CD8-positive, alpha-beta memory T cell (primary cell): ENCODE data around the gene IRGC. TPM values are rescaled to one million over a fixed set of nuclear protein-coding genes. Genes with fewer than 3 reads are reported as not detected.
A peak's percentile ranks its signal among the peaks of the same experiment; 100 is the strongest.

ENCODE experiments used
- CTCF ChIA-PET: fragments of 350-600 bp; sonication (Branson Sonifier 250); formaldehyde crosslinking; loops from one replicate; lab custom pipeline; 2021; ENCODE audit warnings: antibody characterized with exemption; lab: Charles Lee
- POLR2A ChIA-PET: fragments of 350-600 bp; sonication (Branson Sonifier 250); formaldehyde crosslinking; loops from one replicate; lab custom pipeline; 2021; ENCODE audit warnings: antibody characterized with exemption; lab: Charles Lee
- DNase-seq, 5 donors: peaks; one replicate each; pipeline versions ENCODE4 v3.0.0 to v3.0.0-alpha.2; 2020 to 2022; ENCODE audit warnings: mixed read lengths in 1 of 5
- H3K27ac ChIP-seq: one replicate; pipeline ENCODE4 v1.7.0; 2013; ENCODE audit warnings: low read depth, mild to moderate bottlenecking, low read length, moderate library complexity
- H3K27me3 ChIP-seq: 2 replicates; pipeline ENCODE4 v1.7.0; 2013; ENCODE audit warnings: low read length, mild to moderate bottlenecking; ENCODE audit not compliant: insufficient read depth, poor library complexity, severe bottlenecking
- H3K36me3 ChIP-seq: 2 replicates; pipeline ENCODE4 v1.7.0; 2013; ENCODE audit warnings: mild to moderate bottlenecking, low read length, moderate library complexity; ENCODE audit not compliant: insufficient read depth
- H3K4me1 ChIP-seq: 2 replicates; pipeline ENCODE4 v1.7.0; 2013; ENCODE audit warnings: mild to moderate bottlenecking, low read length, moderate library complexity; ENCODE audit not compliant: insufficient read depth
- H3K4me3 ChIP-seq: 2 replicates; pipeline ENCODE4 v1.7.0; 2013; ENCODE audit warnings: mild to moderate bottlenecking, low read length
- H3K9me3 ChIP-seq: 2 replicates; pipeline ENCODE4 v1.7.0; 2013; ENCODE audit warnings: mild to moderate bottlenecking, low read length
- H3K27ac Mint-ChIP-seq, 8 donors: one replicate each; pipeline ENCODE4 v1.8.0; 2020 to 2021; ENCODE audit warnings: mixed read lengths in 8 of 8, mild to moderate bottlenecking in 6 of 8, inconsistent platforms in 3 of 8, moderate library complexity in 3 of 8
- H3K27me3 Mint-ChIP-seq, 2 donors: one replicate each; pipeline ENCODE4 v1.8.0; 2020 to 2021; ENCODE audit warnings: mixed read lengths in 2 of 2, mild to moderate bottlenecking in 1 of 2, moderate library complexity in 1 of 2
- H3K36me3 Mint-ChIP-seq, 3 donors: one replicate each; pipeline ENCODE4 v1.8.0; 2020 to 2021; ENCODE audit warnings: mixed read lengths in 3 of 3, inconsistent platforms in 1 of 3, mild to moderate bottlenecking in 1 of 3
- H3K4me1 Mint-ChIP-seq, 3 donors: one replicate each; pipeline ENCODE4 v1.8.0; 2020 to 2021; ENCODE audit warnings: mixed read lengths in 3 of 3, inconsistent platforms in 1 of 3, mild to moderate bottlenecking in 1 of 3
- H3K4me3 Mint-ChIP-seq, 7 donors: one replicate each; pipeline ENCODE4 v1.8.0; 2020 to 2021; ENCODE audit warnings: mixed read lengths in 7 of 7, mild to moderate bottlenecking in 6 of 7, moderate library complexity in 4 of 7, inconsistent platforms in 2 of 7
- H3K9me3 Mint-ChIP-seq, 5 donors: one replicate each; pipeline ENCODE4 v1.8.0; 2020 to 2022; ENCODE audit warnings: mixed read lengths in 5 of 5, mild to moderate bottlenecking in 3 of 5, moderate library complexity in 2 of 5, inconsistent platforms in 1 of 5
- polyA plus RNA-seq: library from polyadenylated mRNA; unstranded; fragments of 300-500 nt; fragmentation: Illumina TruSeq; gene quantifications from one replicate; pipeline ENCODE4 v1.2.3, GENCODE V29; 2021
- total RNA-seq, 2 experiments: library from RNA; stranded (reverse); gene quantifications; one replicate each; pipeline ENCODE4 v1.2.3, GENCODE V29; 2021

IRGC gene
- total and polyA plus RNA-seq, 3 experiments from 2014 or later: not detected

- ChIA-PET POLR2A (no interaction called here), CTCF (interaction anchor here (0.8 kb wide), 1 partner anchor 25 kb away, joined by 3 read pairs; the partner anchor contains the start of gene PLAUR)
- Histone ChIP-seq H3K27me3 (no peaks in the 10 kb centered on the region), H3K4me3 (no peak overlapping the region), H3K36me3 (no peaks in the 10 kb centered on the region), H3K27ac (no peak overlapping the region), H3K9me3 (peaks cover 4% of the 10 kb centered on the region), H3K4me1 (no peaks in the 10 kb centered on the region)
- Mint-ChIP-seq H3K9me3 (peaks cover 0 to 27% (median 23%) of the 10 kb centered on the region in 5 donors), H3K36me3 (peaks cover 0 to 19% (median 0%) of the 10 kb centered on the region in 3 donors), H3K4me3 (no peak overlapping the region), H3K4me1 (peaks cover 0 to 4% (median 3%) of the 10 kb centered on the region in 3 donors), H3K27me3 (peaks cover 9 to 43% of the 10 kb centered on the region in 2 donors), H3K27ac (no peak overlapping the region)
- no peak for DNase-seq
Measured at GRCh38 chr19:43694553-43694952, 21.3 kb upstream of the IRGC start.

GRCh38 chr19:43695985-43696704, 19.7 kb upstream of the IRGC start:
- Mint-ChIP-seq H3K9me3 (peaks cover 0 to 23% (median 15%) of the 10 kb centered on the region in 5 donors), H3K4me3 (no peak overlapping the region), H3K27me3 (peaks cover 7 to 44% of the 10 kb centered on the region in 2 donors), H3K4me1 (peaks cover 11 to 20% (median 12%) of the 10 kb centered on the region in 3 donors), H3K36me3 (peaks cover 0 to 12% (median under 1%) of the 10 kb centered on the region in 3 donors), H3K27ac (no peak overlapping the region)
- POLR2A ChIA-PET: no interaction called here
- no peak overlapping the region for H3K4me3 ChIP-seq
- DNase-seq: no peak
- H3K4me1 ChIP-seq: peaks cover 2% of the 10 kb centered on the region
- H3K27ac ChIP-seq: no peak overlapping the region
- no peaks in the 10 kb centered on the region for H3K27me3 ChIP-seq
- H3K9me3 ChIP-seq: peaks cover 4% of the 10 kb centered on the region
- H3K36me3 ChIP-seq: no peaks in the 10 kb centered on the region
- CTCF ChIA-PET: no interaction called here

- Mint-ChIP-seq H3K27me3 (peaks cover 7 to 38% of the 10 kb centered on the region in 2 donors), H3K27ac (no peak overlapping the region), H3K36me3 (peaks cover 0 to 7% (median 1%) of the 10 kb centered on the region in 3 donors), H3K9me3 (peaks cover 0 to 12% (median 6%) of the 10 kb centered on the region in 5 donors), H3K4me1 (peaks cover 15 to 29% (median 19%) of the 10 kb centered on the region in 3 donors), H3K4me3 (peak overlapping the region in 1 of 7 donors; percentile 16)
- ChIA-PET CTCF (no interaction called here), POLR2A (no interaction called here)
- H3K27me3 ChIP-seq: no peaks in the 10 kb centered on the region
- no peak overlapping the region for H3K27ac ChIP-seq
- no peak for DNase-seq
- no peaks in the 10 kb centered on the region for H3K36me3 ChIP-seq
- no peaks in the 10 kb centered on the region for H3K9me3 ChIP-seq
- H3K4me1 ChIP-seq: peaks cover 7% of the 10 kb centered on the region
- no peak overlapping the region for H3K4me3 ChIP-seq
Measured at GRCh38 chr19:43697295-43697694, 18.6 kb upstream of the IRGC start.

- Mint-ChIP-seq H3K27me3 (peaks cover 7 to 22% of the 10 kb centered on the region in 2 donors), H3K27ac (peak overlapping the region in 7 of 8 donors; percentile 43 to 96 (median 86)), H3K4me3 (peak overlapping the region; percentile 4 to 88 (median 73)), H3K4me1 (peaks cover 15 to 30% (median 22%) of the 10 kb centered on the region in 3 donors), H3K36me3 (peaks cover 0 to 4% (median 1%) of the 10 kb centered on the region in 3 donors), H3K9me3 (peaks cover 0 to 6% (median 3%) of the 10 kb centered on the region in 5 donors)
- Histone ChIP-seq H3K27me3 (no peaks in the 10 kb centered on the region), H3K4me3 (no peak overlapping the region), H3K4me1 (peaks cover 7% of the 10 kb centered on the region), H3K36me3 (no peaks in the 10 kb centered on the region), H3K9me3 (no peaks in the 10 kb centered on the region), H3K27ac (no peak overlapping the region)
- DNase-seq: peak in 1 of 5 donors; percentile 5
- ChIA-PET CTCF (no interaction called here), POLR2A (no interaction called here)
Measured at GRCh38 chr19:43699506-43700394, 16.1 kb upstream of the IRGC start.

- ChIA-PET POLR2A (no interaction called here), CTCF (no interaction called here)
- H3K27ac ChIP-seq: peak overlapping the region; percentile 25
Measured at GRCh38 chr19:43700395-43701000, 15.4 kb upstream of the IRGC start.

GRCh38 chr19:43704002-43704705, 11.7 kb upstream of the IRGC start:
- Histone ChIP-seq H3K4me1 (peaks cover 7% of the 10 kb centered on the region), H3K4me3 (no peak overlapping the region), H3K27me3 (no peaks in the 10 kb centered on the region), H3K36me3 (no peaks in the 10 kb centered on the region), H3K9me3 (no peaks in the 10 kb centered on the region), H3K27ac (no peak overlapping the region)
- POLR2A ChIA-PET: interaction anchor here (0.7 kb wide), 1 partner anchor 74 kb away, joined by 3 read pairs; no protein-coding TSS in a partner anchor
- CTCF ChIA-PET: interaction anchor here (1.7 kb wide), 1 partner anchor 13 kb away, joined by 3 read pairs; no protein-coding TSS in a partner anchor
- peaks cover 12 to 26% (median 22%) of the 10 kb centered on the region in 3 donors for H3K4me1 Mint-ChIP-seq
- no peak for DNase-seq
- peaks cover 0 to 12% (median 1%) of the 10 kb centered on the region in 3 donors for H3K36me3 Mint-ChIP-seq
- peaks cover 6 to 7% of the 10 kb centered on the region in 2 donors for H3K27me3 Mint-ChIP-seq
- peak overlapping the region in 2 of 8 donors; percentile 23 to 85 for H3K27ac Mint-ChIP-seq
- no peak overlapping the region for H3K4me3 Mint-ChIP-seq
- H3K9me3 Mint-ChIP-seq: peaks cover 0 to 2% (median 0%) of the 10 kb centered on the region in 5 donors

More at GRCh38 chr19:43700395-43701000, 15.4 kb upstream of the IRGC start:
- Histone ChIP-seq H3K4me3 (no peak overlapping the region), H3K36me3 (no peaks in the 10 kb centered on the region), H3K4me1 (peaks cover 7% of the 10 kb centered on the region), H3K9me3 (no peaks in the 10 kb centered on the region), H3K27me3 (no peaks in the 10 kb centered on the region)
- H3K4me1 Mint-ChIP-seq: peaks cover 15 to 30% (median 22%) of the 10 kb centered on the region in 3 donors
- peak overlapping the region; percentile 57 to 98 (median 90) for H3K27ac Mint-ChIP-seq
- peaks cover 0 to 3% (median 0%) of the 10 kb centered on the region in 5 donors for H3K9me3 Mint-ChIP-seq
- H3K4me3 Mint-ChIP-seq: peak overlapping the region; percentile 4 to 88 (median 81)
- peaks cover 0 to 5% (median 1%) of the 10 kb centered on the region in 3 donors for H3K36me3 Mint-ChIP-seq
- H3K27me3 Mint-ChIP-seq: peaks cover 9 to 23% of the 10 kb centered on the region in 2 donors
- DNase-seq: no peak

GRCh38 chr19:43705729-43706128, 10.1 kb upstream of the IRGC start:
- H3K27ac Mint-ChIP-seq: peak overlapping the region in 2 of 8 donors; percentile 1 to 26
- H3K9me3 Mint-ChIP-seq: peaks cover 0 to 3% (median 0%) of the 10 kb centered on the region in 5 donors
- Histone ChIP-seq H3K4me1 (peaks cover 7% of the 10 kb centered on the region), H3K27me3 (no peaks in the 10 kb centered on the region), H3K9me3 (no peaks in the 10 kb centered on the region), H3K36me3 (no peaks in the 10 kb centered on the region), H3K4me3 (no peak overlapping the region), H3K27ac (no peak overlapping the region)
- peaks cover 4 to 6% of the 10 kb centered on the region in 2 donors for H3K27me3 Mint-ChIP-seq
- H3K4me3 Mint-ChIP-seq: no peak overlapping the region
- DNase-seq: no peak
- H3K4me1 Mint-ChIP-seq: peaks cover 6 to 14% (median 12%) of the 10 kb centered on the region in 3 donors
- H3K36me3 Mint-ChIP-seq: peaks cover 0 to 14% (median 1%) of the 10 kb centered on the region in 3 donors
- ChIA-PET POLR2A (no interaction called here), CTCF (no interaction called here)
